Stimulated activated naive CD8-positive, alpha-beta T cell treated with anti-CD3 and anti-CD28 coated beads, Interleukin-15, amount 100 ng/mL, for 72 hours (primary cell): ENCODE data around the gene MFN2.
"Not testable (repeated sequence)": the region's sequence is repeated elsewhere in the genome, so short reads cannot be mapped to it uniquely, and the experiment has no call there.

ENCODE experiments used
- ATAC-seq: fragments of 150-1000 bp; cut with Tn5 transposase; 2 replicates; pipeline ENCODE4 v1.10.0; 2021; ENCODE audit warnings: mild to moderate bottlenecking, moderate library complexity
- DNase-seq, 2 donors: peaks; one replicate each; pipeline ENCODE4 v3.0.0; 2021 to 2022
- H3K27ac Mint-ChIP-seq, 2 donors: one replicate each; pipeline ENCODE4 v1.8.0; 2022; ENCODE audit warnings: mild to moderate bottlenecking in 2 of 2, mixed read lengths in 2 of 2, moderate library complexity in 2 of 2
- H3K27me3 Mint-ChIP-seq: one replicate; pipeline ENCODE4 v1.8.0; 2022; ENCODE audit warnings: mixed read lengths
- H3K4me1 Mint-ChIP-seq: one replicate; pipeline ENCODE4 v1.8.0; 2022; ENCODE audit warnings: mild to moderate bottlenecking, mixed read lengths
- H3K4me3 Mint-ChIP-seq, 2 donors: one replicate each; pipeline ENCODE4 v1.8.0; 2022; ENCODE audit warnings: mild to moderate bottlenecking in 2 of 2, mixed read lengths in 2 of 2, moderate library complexity in 1 of 2
- H3K9me3 Mint-ChIP-seq, 2 donors: one replicate each; pipeline ENCODE4 v1.8.0; 2022; ENCODE audit warnings: mixed read lengths in 2 of 2

The MFN2 gene

DNA sequence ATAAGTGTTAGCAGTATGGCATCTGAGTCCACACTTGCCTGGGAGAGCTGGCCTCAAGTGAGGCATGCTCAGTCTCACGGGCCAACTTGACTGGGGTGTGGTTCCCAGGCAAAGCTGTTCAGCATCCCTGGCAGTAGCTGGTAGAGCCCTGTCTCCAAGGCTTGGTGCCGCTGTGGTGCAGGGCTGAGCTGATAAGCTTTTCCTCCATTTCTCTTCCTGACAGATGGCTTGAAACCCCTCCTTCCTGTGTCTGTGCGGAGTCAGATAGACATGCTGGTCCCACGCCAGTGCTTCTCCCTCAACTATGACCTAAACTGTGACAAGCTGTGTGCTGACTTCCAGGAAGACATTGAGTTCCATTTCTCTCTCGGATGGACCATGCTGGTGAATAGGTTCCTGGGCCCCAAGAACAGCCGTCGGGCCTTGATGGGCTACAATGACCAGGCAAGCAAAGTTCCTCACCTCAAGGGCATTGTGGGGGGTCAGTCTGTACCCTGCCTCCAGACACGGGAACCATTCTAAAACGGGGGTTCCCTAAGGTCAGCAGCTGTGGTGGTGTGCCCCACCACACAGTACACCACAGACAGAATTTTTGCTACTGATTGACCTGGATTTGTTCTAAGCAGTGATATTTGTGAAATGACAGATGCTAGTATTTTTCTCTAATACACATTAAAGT lies 25.4 kb downstream of the MFN2 start:
- ATAC-seq = no peak
- no peaks in the 10 kb centered on the region for H3K9me3 Mint-ChIP-seq
- H3K27me3 Mint-ChIP-seq = no peaks in the 10 kb centered on the region
- H3K4me1 Mint-ChIP-seq = peaks cover 8% of the 10 kb centered on the region
- DNase-seq = no peak
- no peak overlapping the region for H3K4me3 Mint-ChIP-seq
- no peak overlapping the region for H3K27ac Mint-ChIP-seq

DNA sequence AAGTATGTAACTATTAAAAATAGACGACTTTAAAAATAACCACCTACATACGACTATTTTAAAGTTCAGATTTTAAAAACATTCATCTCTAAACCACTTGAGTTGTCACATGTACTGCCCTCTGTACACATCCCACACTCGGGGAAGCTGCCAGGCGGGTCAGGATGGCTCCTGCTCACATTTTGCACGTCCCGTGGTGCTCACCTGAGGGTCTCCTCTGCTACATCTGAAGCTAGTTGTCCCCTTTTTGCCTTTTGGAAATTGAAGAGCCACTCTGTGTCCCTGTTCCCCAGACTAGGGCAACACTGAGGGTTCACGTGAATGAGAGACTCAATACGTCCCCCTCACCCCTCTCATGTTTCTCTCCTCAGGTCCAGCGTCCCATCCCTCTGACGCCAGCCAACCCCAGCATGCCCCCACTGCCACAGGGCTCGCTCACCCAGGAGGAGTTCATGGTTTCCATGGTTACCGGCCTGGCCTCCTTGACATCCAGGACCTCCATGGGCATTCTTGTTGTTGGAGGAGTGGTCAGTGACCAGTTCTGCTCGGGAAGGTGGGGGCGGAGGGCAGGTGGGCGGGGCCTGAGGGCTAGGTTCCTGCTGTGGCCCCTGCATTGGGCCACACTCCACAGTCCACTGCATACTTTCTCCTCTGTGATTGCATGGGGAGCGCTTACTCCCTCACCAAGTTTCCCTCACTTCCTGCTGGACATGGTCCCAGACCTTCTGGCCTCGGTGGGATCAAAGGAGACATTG lies 26.1 kb downstream of the MFN2 start:
- Mint-ChIP-seq H3K27ac (no peak overlapping the region), H3K4me3 (no peak overlapping the region), H3K27me3 (no peaks in the 10 kb centered on the region), H3K9me3 (no peaks in the 10 kb centered on the region), H3K4me1 (peaks cover 5% of the 10 kb centered on the region)
- ATAC-seq (no peak), DNase-seq (no peak)

DNA sequence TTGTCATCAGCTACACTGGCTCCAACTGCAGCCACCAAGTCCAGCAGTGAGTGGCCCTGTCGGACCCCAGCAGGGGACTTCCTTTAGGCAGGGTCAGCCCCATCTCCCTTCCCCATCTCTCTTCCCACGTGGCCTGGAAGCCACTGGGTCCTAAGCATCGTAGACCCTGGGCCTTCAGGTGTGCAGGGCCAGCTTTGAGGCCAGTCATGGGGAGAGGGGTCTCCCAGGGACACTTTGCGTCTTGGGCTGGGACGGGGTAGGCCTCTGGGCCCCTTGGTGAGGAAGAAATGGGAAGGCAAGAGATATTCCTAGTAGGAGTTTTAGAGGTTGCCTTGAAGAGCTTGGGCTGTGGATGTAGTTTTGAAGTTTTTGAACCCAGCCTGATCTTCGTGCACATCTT lies 27.0 kb downstream of the MFN2 start:
- Mint-ChIP-seq H3K4me3 (no peak overlapping the region), H3K9me3 (no peaks in the 10 kb centered on the region), H3K4me1 (peaks cover 5% of the 10 kb centered on the region), H3K27me3 (no peaks in the 10 kb centered on the region), H3K27ac (peak overlapping the region in 1 of 2 donors; percentile 61)
- DNase-seq (no peak), ATAC-seq (no peak)

DNA sequence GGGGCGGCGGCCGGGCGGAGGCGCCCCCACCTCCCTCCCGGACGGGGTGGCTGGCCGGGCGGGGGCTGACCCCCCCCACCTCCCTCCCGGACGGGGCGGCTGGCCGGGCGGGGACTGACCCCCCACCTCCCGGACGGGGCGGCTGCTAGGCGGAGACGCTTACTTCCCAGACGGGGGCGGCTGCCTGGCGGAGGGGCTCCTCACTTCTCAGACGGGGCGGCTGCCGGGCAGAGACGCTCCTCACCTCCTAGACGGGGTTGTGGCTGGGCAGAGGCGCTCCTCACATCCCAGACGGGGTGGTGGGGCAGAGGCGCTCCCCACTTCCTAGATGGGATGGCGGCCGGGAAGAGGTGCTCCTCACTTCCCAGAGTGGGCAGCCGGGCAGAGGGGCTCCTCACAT lies 28.1 kb downstream of the MFN2 start:
- peak; percentile 33 for ATAC-seq
- not testable (repeated sequence) for H3K4me3 Mint-ChIP-seq, DNase-seq, H3K9me3 Mint-ChIP-seq, H3K27ac Mint-ChIP-seq, H3K27me3 Mint-ChIP-seq
- peaks cover 17% of the 10 kb centered on the region for H3K4me1 Mint-ChIP-seq

DNA sequence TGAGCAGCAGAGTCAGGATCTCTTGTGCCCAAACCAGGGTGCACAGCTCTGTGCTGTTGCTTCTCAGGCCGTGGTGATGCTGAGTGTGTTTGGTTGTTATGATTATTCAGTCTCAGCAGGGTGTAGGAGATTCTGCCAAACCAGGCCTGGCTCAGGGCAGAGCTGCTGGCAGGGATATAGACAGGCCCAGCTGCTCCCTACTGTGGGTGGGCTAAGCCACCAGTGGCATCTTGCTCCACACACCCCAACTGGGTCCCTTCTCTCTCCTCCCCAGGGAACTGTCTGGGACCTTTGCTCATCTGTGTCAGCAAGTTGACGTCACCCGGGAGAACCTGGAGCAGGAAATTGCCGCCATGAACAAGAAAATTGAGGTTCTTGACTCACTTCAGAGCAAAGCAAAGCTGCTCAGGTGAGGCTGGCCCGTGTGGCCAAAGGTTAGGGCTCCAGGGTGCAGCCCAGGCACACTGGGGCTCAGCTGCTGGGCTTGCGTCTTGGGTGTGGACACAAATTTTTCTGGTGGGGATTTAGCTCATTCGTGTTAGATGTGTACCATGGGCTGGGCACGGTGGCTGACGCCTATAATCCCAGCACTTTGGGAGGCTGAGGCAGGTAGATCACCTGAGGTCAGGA lies 29.2 kb downstream of the MFN2 start:
- Mint-ChIP-seq H3K4me3 (no peak overlapping the region), H3K4me1 (peaks cover 28% of the 10 kb centered on the region), H3K27me3 (no peaks in the 10 kb centered on the region), H3K9me3 (no peaks in the 10 kb centered on the region), H3K27ac (peak overlapping the region in 1 of 2 donors; percentile 92)
- DNase-seq (no peak), ATAC-seq (no peak)

DNA sequence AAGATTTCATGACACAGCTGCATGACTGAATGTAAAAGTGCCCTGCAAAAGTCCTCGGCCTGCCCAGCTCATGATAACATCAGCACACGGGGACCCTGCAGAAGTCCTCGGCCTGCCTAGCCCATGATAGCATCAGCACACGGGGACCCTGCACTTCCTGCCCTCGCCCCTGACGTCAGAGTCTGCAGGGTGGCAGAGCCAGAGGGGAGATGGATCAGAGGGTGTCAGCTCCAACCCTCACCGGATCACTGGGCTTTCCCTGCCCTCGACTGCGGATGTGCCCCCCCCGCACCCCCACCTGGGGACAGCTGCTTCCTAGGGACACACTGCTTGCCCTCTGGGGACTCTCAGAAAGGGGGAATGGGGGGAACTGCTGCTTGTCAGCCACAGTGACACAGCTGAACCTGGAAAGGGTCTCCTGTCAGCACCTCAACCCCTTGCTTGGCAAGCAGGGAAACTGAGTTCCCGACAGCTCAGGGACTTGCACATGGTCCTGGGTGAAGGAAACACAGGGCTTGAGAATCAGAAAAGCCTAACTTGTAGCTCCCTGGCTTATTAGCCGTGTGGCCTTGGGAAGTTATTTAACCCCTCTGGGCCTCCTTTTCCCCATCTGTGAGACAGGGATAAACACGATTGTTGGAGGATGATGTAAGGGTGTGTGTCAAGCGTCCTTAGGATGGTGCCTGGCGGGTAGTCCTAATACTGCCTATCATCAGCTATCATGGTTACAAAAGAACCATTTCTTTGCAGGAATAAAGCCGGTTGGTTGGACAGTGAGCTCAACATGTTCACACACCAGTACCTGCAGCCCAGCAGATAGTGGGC lies 30.7 kb downstream of the MFN2 start:
- Mint-ChIP-seq H3K4me1 (peaks cover 31% of the 10 kb centered on the region), H3K27ac (peak overlapping the region in 1 of 2 donors; percentile 71), H3K9me3 (no peaks in the 10 kb centered on the region), H3K27me3 (no peaks in the 10 kb centered on the region), H3K4me3 (no peak overlapping the region)
- ATAC-seq (no peak), DNase-seq (no peak)

DNA sequence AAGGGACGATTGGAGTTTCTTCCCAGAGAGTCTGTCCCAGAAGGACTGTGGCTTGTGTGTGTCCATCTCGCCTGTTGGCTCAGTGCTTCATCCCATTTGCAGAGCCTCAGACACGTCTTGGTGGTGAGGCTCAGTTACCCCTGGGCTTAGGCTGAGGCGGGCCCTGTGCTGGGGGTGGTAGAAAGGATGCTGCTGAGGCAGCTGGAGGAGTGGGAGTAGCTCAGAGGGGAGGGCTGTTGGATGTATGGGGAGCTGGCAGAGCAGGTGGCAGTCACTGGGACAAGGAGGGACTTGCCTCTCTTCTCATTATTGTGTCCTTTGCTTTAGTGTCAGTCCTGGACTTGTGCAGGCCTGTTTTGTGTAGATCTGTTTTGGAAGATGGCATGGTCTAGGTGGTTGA lies 31.8 kb downstream of the MFN2 start:
- ATAC-seq = no peak

DNA sequence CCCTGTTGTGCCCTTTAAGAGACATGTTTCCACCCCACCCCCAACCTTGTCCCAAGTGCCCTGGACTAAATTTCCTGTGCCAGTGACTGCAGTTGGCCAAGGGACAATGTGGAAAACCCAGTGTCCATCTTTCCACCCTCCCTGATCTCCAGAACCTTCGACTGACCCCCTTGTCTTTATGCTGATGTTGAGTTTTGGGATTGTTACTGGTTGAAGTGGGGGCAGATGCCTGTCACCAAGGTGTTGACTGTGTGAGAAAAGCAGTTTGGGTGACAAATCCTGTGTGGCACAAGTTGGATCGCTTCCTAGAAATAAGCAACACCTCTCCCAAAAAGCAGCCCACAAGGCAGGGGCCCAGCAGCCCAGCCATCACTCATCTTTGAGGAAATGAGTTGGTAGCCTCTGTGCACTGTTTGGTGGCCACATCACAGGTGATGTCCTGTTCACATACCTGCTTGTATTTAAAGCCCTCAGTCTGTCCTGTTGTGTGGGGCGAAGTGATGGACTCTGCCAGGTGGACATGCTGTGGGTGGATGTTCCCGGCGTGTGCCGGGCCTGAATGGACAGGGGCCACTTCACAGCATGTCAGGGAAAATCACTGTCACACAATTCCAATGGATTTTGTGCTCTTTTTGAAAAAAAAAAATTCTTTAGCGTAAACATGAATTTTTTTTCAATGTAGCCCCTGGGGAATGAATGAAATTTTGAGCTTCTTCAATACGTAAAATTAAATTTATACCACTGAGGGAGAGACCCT lies 32.5 kb downstream of the MFN2 start:
- ATAC-seq (peak; percentile 54), DNase-seq (no peak)
- H3K9me3 Mint-ChIP-seq = no peaks in the 10 kb centered on the region
- H3K4me3 Mint-ChIP-seq = no peak overlapping the region
- H3K27me3 Mint-ChIP-seq = no peaks in the 10 kb centered on the region
- H3K27ac Mint-ChIP-seq = peak overlapping the region; percentile 19 to 54
- H3K4me1 Mint-ChIP-seq = peaks cover 31% of the 10 kb centered on the region

More for the DNA sequence above, 31.8 kb downstream of the MFN2 start:
- no peaks in the 10 kb centered on the region for H3K9me3 Mint-ChIP-seq
- no peaks in the 10 kb centered on the region for H3K27me3 Mint-ChIP-seq
- no peak for DNase-seq
- H3K27ac Mint-ChIP-seq = peak overlapping the region in 1 of 2 donors; percentile 70
- peaks cover 31% of the 10 kb centered on the region for H3K4me1 Mint-ChIP-seq
- H3K4me3 Mint-ChIP-seq = no peak overlapping the region

DNA sequence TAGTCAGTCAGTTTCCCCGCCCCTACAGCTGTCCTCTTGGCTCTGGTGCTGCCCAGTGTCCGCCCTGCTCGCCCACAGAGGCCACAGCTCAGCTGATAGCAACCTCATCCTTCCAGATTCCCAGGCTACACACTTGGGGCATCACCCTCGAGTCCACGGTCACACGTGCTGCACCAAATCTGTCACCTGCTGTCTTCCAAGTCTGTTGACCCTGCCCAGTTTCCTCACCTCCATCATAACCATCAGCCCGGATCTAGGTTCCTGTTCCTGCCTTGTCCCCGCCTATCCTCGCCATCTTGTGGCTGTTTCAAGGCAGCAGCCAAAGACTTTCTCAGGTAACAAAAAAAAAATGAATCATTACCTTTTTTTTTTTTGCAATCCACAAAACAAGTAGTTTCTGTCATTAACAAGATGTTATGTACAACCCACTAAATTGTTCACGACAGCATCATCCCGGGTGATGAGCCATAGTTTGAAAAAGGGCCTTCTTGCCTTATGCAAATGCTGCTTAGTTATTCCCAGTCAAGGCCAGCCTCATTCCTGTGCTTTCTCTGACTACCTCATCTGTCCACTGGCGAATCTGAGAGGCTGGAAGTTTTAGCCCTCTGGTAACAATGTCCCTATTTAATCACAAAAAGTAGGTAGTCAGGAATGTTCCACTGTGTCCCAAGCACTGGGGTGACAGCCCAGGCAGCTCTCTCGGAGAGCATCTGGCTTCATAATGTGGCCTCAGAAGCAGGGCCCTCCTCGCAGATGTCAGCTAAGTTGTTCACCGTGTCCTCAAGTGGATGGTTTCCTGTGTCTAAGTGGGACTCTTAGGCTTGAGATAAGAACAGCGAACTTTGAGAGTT lies 34.1 kb downstream of the MFN2 start:
- DNase-seq (no peak), ATAC-seq (no peak)
- peak overlapping the region; percentile 18 to 60 for H3K4me3 Mint-ChIP-seq
- H3K4me1 Mint-ChIP-seq = peaks cover 31% of the 10 kb centered on the region
- peak overlapping the region; percentile 63 to 75 for H3K27ac Mint-ChIP-seq
- H3K9me3 Mint-ChIP-seq = no peaks in the 10 kb centered on the region
- no peaks in the 10 kb centered on the region for H3K27me3 Mint-ChIP-seq

DNA sequence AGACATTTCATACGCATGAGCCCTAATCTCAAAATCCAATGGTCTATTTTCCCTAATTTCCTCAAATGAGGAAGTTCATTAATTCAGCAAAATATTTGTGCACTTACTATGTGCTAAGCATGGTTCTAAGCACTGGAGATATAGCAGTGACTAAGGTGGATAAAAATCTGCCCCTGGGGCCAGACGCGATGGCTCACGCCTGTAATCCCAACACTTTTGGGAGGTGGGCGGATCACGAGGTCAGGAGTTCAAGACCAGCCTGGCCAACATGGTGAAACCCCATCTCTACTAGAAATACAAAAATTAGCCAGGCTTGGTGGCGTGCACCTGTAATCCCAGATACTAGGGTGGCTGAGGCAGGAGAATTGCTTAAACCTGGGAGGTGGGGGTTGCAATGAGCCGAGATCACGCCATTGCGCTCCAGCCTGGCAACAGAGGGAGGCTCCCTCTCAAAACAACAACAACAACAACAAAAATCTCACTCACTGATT lies 34.8 kb downstream of the MFN2 start:
- peaks cover 36% of the 10 kb centered on the region for H3K4me1 Mint-ChIP-seq
- ATAC-seq (no peak), DNase-seq (no peak)
- H3K27ac Mint-ChIP-seq = peak overlapping the region in 1 of 2 donors; percentile 42
- no peaks in the 10 kb centered on the region for H3K9me3 Mint-ChIP-seq
- H3K4me3 Mint-ChIP-seq = no peak overlapping the region
- no peaks in the 10 kb centered on the region for H3K27me3 Mint-ChIP-seq

DNA sequence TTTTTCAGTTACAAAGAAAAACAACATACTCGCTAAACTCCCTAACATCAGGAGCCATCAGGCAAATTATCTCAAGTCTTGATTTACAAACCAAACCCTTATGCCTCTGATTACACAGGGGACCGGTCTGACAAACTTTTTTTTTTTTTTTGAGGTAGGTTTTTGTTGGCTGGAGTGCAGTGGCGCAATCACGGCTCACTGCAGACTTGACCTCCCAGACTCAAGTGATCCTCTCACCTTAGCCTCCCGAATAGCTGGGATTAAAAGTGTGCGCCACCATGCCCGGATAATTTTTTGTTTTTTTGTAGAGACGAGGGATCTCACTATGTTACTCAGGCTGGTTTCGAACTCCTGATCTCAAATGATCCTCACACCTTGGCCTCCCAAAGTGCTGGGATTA lies 35.3 kb downstream of the MFN2 start:
- ATAC-seq (no peak), DNase-seq (no peak)
- H3K4me1 Mint-ChIP-seq = peaks cover 41% of the 10 kb centered on the region
- peak overlapping the region in 1 of 2 donors; percentile 54 for H3K27ac Mint-ChIP-seq
- no peaks in the 10 kb centered on the region for H3K9me3 Mint-ChIP-seq
- no peak overlapping the region for H3K4me3 Mint-ChIP-seq
- no peaks in the 10 kb centered on the region for H3K27me3 Mint-ChIP-seq

DNA sequence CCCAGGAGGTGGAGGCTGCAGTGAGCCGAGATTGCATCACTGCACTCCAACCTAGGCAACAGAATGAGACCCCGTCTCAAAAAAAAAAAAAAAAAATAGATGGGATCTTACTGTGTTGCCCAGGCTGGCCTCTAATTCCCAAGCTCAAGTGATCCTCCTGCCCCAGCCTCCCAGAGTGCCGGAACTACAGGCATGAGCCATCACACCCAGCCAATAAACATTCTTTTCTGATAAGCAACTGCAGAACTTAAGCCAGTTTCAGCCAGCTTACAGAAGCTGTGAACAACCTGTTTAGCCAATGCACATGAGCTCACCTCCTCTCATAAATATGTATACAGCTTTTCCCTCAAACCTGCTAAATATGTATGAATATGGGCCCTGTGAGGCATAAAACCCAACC lies 35.9 kb downstream of the MFN2 start:
- Mint-ChIP-seq H3K27me3 (no peaks in the 10 kb centered on the region), H3K27ac (no peak overlapping the region), H3K9me3 (no peaks in the 10 kb centered on the region), H3K4me1 (peaks cover 47% of the 10 kb centered on the region), H3K4me3 (no peak overlapping the region)
- no peak for DNase-seq
- no peak for ATAC-seq

DNA sequence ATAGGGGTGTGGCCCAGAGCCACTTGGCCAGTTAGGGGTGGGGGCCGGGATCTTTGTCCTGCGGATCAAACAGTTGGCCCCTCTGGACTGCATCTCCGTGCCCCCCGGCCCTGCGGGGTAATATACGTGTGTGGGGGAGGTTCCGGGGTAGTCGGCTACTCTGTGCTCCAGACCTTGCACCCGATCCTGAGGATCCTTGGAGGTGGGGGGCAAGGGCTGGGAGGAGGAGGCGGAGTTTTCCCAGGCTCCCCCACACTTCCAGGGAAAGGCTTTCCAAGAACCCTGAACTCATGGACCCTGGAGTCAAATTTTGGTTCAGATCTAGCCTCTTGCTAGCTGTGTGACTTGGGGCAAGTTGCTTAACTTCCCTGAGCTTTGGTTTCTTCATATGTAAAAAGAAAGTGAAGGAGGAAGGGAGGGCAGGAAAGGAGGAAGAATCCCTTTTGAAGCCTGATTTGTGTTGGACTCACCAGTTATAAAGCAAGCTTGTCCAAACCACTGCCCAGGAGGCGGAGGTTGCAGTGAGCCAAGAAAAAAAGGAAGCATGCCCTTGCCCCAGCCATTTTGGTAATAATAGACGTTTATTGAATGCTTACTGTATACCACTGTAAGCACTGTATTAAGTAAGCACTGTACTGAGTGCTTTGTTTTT lies 39.7 kb downstream of the MFN2 start:
- DNase-seq (no peak), ATAC-seq (peak; percentile 6)
- peak overlapping the region; percentile 85 to 89 for H3K4me3 Mint-ChIP-seq
- H3K27me3 Mint-ChIP-seq = no peaks in the 10 kb centered on the region
- peaks cover 26% of the 10 kb centered on the region for H3K4me1 Mint-ChIP-seq
- peak overlapping the region; percentile 25 to 95 for H3K27ac Mint-ChIP-seq
- no peaks in the 10 kb centered on the region for H3K9me3 Mint-ChIP-seq

DNA sequence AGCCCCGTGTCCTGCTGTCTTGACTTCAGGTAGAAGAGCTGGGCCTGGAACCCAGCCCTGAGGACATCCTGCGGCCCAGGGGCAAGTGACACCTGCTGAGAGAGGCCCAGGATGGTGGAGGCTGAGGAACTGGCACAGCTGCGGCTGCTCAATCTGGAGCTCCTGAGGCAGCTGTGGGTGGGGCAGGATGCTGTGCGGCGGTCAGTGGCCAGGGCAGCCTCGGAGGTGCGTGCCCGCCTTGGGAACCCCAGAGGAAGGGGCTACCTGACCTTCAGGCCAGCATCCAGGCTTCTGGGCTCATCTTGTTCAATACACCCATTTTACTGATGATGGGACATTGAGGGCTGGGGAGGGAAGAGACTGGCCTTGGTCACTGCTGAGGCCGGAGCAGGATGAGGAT lies 41.4 kb downstream of the MFN2 start:
- Mint-ChIP-seq H3K9me3 (no peaks in the 10 kb centered on the region), H3K27me3 (no peaks in the 10 kb centered on the region), H3K4me3 (no peak overlapping the region), H3K4me1 (peaks cover 26% of the 10 kb centered on the region), H3K27ac (peak overlapping the region in 1 of 2 donors; percentile 34)
- ATAC-seq = no peak
- no peak for DNase-seq
